K562 (cell line): Measurements from ENCODE around the gene CADM2. TPM values are rescaled to one million over a fixed set of nuclear protein-coding genes. Genes with fewer than 3 reads are reported as not detected.

Source experiments
- ATAC-seq: fragments of 200-7000 bp; cut with Tn5 transposase; 3 replicates; pipeline ENCODE4 v1.9.1; 2020; ENCODE audit warnings: moderate library complexity
- BruUV-seq: library from RNA; stranded (reverse); fragments of 400-500 nt; replicated peaks from 2 replicates; lab custom pipeline; 2021; lab: Mats Ljungman, UMichigan
- CTCF ChIA-PET: fragments of 300-600 bp; formaldehyde crosslinking; extraction: SDS; loops from one replicate; lab custom pipeline; 2021; ENCODE audit warnings: low intra/inter-chr PET ratio; lab: Yijun Ruan, JAX
- POLR2A ChIA-PET: fragments of 300-600, 350-650 bp; sonication (Branson Sonifier 250); formaldehyde crosslinking; extraction: SDS; loops from one replicate; lab custom pipeline; 2021; ENCODE audit warnings: antibody characterized with exemption, inconsistent platforms; lab: Yijun Ruan, JAX
- DNase-seq, 4 experiments: peaks; one replicate each; pipeline versions ENCODE4 v3.0.0 to v3.0.0-alpha.2; 2011 to 2018; ENCODE audit warnings: low spot score in 3 of 4, mixed read lengths in 3 of 4; ENCODE audit errors: extremely low read depth in 1 of 4
- FAIRE-seq: peaks from 2 replicates; lab custom pipeline; 2011; peaks lifted over from hg19 to GRCh38; lab: Jason Lieb, UNC
- H2AFZ ChIP-seq: 2 replicates; pipeline ENCODE4 v1.6.0; 2011; ENCODE audit warnings: low read depth, low read length, control low read depth, inconsistent platforms
- H3K27ac ChIP-seq: fragments of 200-600 bp; 3 replicates; pipeline ENCODE4 v1.8.0; 2011; ENCODE audit warnings: low read depth, mild to moderate bottlenecking, control low read depth, inconsistent platforms, low read length, moderate library complexity, mixed read lengths; ENCODE audit errors: extremely low read depth
- H3K27me3 ChIP-seq, 2 experiments: fragments of 300-600 bp in 1 of 2; 2 replicates in 1 of 2; 3 replicates in 1 of 2; pipeline versions ENCODE4 v1.6.0 to v1.8.0; 2011; ENCODE audit warnings: inconsistent platforms in 2 of 2, low read length in 2 of 2, mild to moderate bottlenecking in 1 of 2, mixed read lengths in 1 of 2, moderate library complexity in 1 of 2; ENCODE audit not compliant: control insufficient read depth in 2 of 2, insufficient read depth in 2 of 2
- H3K36me3 ChIP-seq: fragments of 300-600 bp; 3 replicates; pipeline ENCODE4 v1.8.0; 2011; ENCODE audit warnings: mild to moderate bottlenecking, low read length, inconsistent platforms; ENCODE audit not compliant: control insufficient read depth, insufficient read depth
- H3K4me1 ChIP-seq, 2 experiments: fragments of 200-600 bp in 1 of 2; replicated peaks in 1 of 2; 2 replicates in 1 of 2; 3 replicates in 1 of 2; pipeline versions ENCODE4 v1.5.1 to v1.8.0; 2011; ENCODE audit warnings: inconsistent platforms in 2 of 2, low read length in 2 of 2, mild to moderate bottlenecking in 1 of 2, mixed read lengths in 1 of 2, moderate library complexity in 1 of 2; ENCODE audit not compliant: control insufficient read depth in 2 of 2, insufficient read depth in 2 of 2
- H3K4me2 ChIP-seq: 2 replicates; pipeline ENCODE4 v1.6.1; 2011; ENCODE audit warnings: low read length, control low read depth, inconsistent platforms, mixed read lengths; ENCODE audit not compliant: insufficient read depth
- H3K4me3 ChIP-seq: fragments of 200-600 bp; sonication (generic), shearing (Covaris generic); 2 replicates; pipeline ENCODE4 v1.5.1; 2016; ENCODE audit warnings: control low read depth, inconsistent platforms
- H3K79me2 ChIP-seq: fragments of 200-600 bp; 3 replicates; pipeline ENCODE4 v1.8.0; 2011; ENCODE audit warnings: low read length, inconsistent platforms; ENCODE audit not compliant: control insufficient read depth, insufficient read depth
- H3K9ac ChIP-seq, 2 experiments: 2 replicates each; pipeline versions ENCODE4 v1.6.0 to v1.6.1; 2011; ENCODE audit warnings: low read depth in 2 of 2, low read length in 2 of 2, control low read depth in 1 of 2, inconsistent platforms in 1 of 2, mild to moderate bottlenecking in 1 of 2, mixed read lengths in 1 of 2; ENCODE audit not compliant: insufficient read depth in 1 of 2
- H3K9me1 ChIP-seq: one replicate; pipeline ENCODE4 v1.6.0; 2011; ENCODE audit warnings: inconsistent platforms, mild to moderate bottlenecking, low read length, moderate library complexity; ENCODE audit not compliant: control insufficient read depth, insufficient read depth
- H3K9me3 ChIP-seq: replicated peaks from 2 replicates; pipeline ENCODE4 v1.5.1; 2011; ENCODE audit warnings: low read depth, low read length, inconsistent platforms; ENCODE audit not compliant: control insufficient read depth, insufficient read depth
- H4K20me1 ChIP-seq: replicated peaks from 2 replicates; pipeline ENCODE4 v1.6.1; 2011; ENCODE audit warnings: low read length, inconsistent platforms, mixed read lengths; ENCODE audit not compliant: control insufficient read depth, insufficient read depth
- CEBPB ChIP-seq: fragments of 450-650 bp; IDR thresholded peaks from 2 replicates; pipeline ENCODE4 v1.6.1; 2016; ENCODE audit warnings: missing genetic modification characterization, missing compliant biosample characterization
- CEBPG ChIP-seq, 3 experiments: fragments of 200-800 bp in 1 of 3; sonication (Bioruptor generic) in 1 of 3; sonication (generic) in 1 of 3; formaldehyde crosslinking in 1 of 3; IDR thresholded peaks in 2 of 3; conservative IDR thresholded peaks in 1 of 3; 2 replicates each; pipeline versions ENCODE4 v1.6.1 to v1.8.0; 2016 to 2022; ENCODE audit warnings: missing compliant biosample characterization in 2 of 3, missing genetic modification characterization in 2 of 3, mild to moderate bottlenecking in 1 of 3, missing genetic modification reagents in 1 of 3
- SNRNP70 ChIP-seq: fragments of 200-400 bp; formaldehyde crosslinking; optimal IDR thresholded peaks from 2 replicates; pipeline ENCODE3; 2017; ENCODE audit warnings: low read depth, low read length
- WGBS: fragments of 100-300 bp; shearing (Covaris generic); methylation state at CpG from one replicate; pipeline ENCODE4 v1.1.6; 2016; ENCODE audit warnings: low coverage, mixed read lengths; ENCODE audit not compliant: insufficient coverage; ENCODE audit errors: missing lambda C conversion rate; 5-methylcytosine and 5-hydroxymethylcytosine counted together
- in situ Hi-C: fragments of 300-500 bp; cut with MboI; formaldehyde crosslinking; loops from 4 replicates; pipeline ENCODE4 v1.15.0; 2018; ENCODE audit warnings: inconsistent platforms, mixed read lengths
- intact Hi-C: fragments of 100-400 bp; cut with micrococcal nuclease; formaldehyde crosslinking; loops from 2 replicates; pipeline ENCODE4 v1.14.2; 2022
- polyA plus RNA-seq, 8 experiments: library from polyadenylated mRNA; depleted of rRNA in 4 of 8; stranded (reverse) in 5 of 8; unstranded in 3 of 8; fragments of >200 nt; fragmentation: Nextera tagmentation in 2 of 8; fragmentation: Illumina TruSeq in 1 of 8; extraction: Ambion mirVana in 2 of 8; extraction: Trizol in 1 of 8; gene quantifications; 2 replicates each; pipeline versions ENCODE4 v1.2.1 to v1.2.3, GENCODE V29; 2011 to 2014; ENCODE audit warnings: inconsistent platforms in 1 of 8, missing spikeins in 1 of 8
- total RNA-seq, 7 experiments: library from RNA; depleted of rRNA in 6 of 7; stranded (reverse); fragments of >200 nt in 6 of 7; fragmentation: Illumina TruSeq in 2 of 7; extraction: Trizol in 2 of 7; gene quantifications; 2 replicates each; pipeline versions ENCODE4 v1.2.1 to v1.2.3, GENCODE V29; 2011 to 2021; ENCODE audit warnings: low replicate concordance in 1 of 7
- TF ChIP-seq, protein P1 (sequence below): fragments of 250-450 bp; sonication (Bioruptor Pico); IDR thresholded peaks from 2 replicates; pipeline ENCODE4 v1.5.0; 2021; ENCODE audit warnings: mild to moderate bottlenecking, borderline replicate concordance

CADM2 gene
- total and polyA plus RNA-seq, 9 of the 15 experiments (the other 6 are each of a cell fraction or from before 2014, with no cell fraction given), result 0.11 to 3.2 (median 0.95) TPM

DNA sequence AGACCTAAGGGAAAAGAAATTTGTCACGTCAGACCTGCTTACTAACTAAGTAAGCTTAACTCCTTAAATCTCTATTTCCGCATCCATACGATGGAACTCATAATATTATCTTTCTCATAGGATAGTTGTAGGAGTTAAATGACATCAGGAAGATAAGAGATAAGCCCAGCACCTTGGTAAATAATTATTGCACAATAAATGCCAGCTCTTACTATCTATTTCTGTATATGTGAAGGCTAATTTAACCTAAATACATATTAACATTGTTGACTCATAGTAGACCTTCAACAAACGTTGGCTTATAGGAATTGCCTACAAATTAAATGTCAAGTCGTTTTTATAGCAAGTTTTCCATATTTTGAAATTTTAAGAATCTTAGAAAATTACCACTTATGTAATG, 709.0 kb downstream of the CADM2 start:
- Histone ChIP-seq H3K79me2 (no peaks in the 10 kb centered on the region), H3K27me3 (no peaks in the 10 kb centered on the region), H3K27ac (no peak overlapping the region), H3K9me1 (no peaks in the 10 kb centered on the region), H3K4me2 (no peak overlapping the region), H3K4me3 (no peak overlapping the region), H3K9ac (no peak overlapping the region), H3K4me1 (no peaks in the 10 kb centered on the region), H4K20me1 (no peaks in the 10 kb centered on the region), H2AFZ (no peak overlapping the region), H3K9me3 (no peaks in the 10 kb centered on the region), H3K36me3 (no peaks in the 10 kb centered on the region)
- peak; percentile 12; the same call in 1 of the 2 replicates for TF ChIP-seq CEBPB (tag)
- no peak for TF ChIP-seq CEBPG (CRISPR knock-in tag; IDR thresholded peaks at IDR 0.05)
- peak in 1 of 2 experiments; percentile 60; a peak in 2 of 4 replicates for TF ChIP-seq CEBPG (tag; conservative IDR thresholded peaks at IDR 0.05 in 1 of 2, IDR thresholded peaks at IDR 0.05 in 1 of 2)
- TF ChIP-seq SNRNP70, result no peak
- TF ChIP-seq, protein P1, sequence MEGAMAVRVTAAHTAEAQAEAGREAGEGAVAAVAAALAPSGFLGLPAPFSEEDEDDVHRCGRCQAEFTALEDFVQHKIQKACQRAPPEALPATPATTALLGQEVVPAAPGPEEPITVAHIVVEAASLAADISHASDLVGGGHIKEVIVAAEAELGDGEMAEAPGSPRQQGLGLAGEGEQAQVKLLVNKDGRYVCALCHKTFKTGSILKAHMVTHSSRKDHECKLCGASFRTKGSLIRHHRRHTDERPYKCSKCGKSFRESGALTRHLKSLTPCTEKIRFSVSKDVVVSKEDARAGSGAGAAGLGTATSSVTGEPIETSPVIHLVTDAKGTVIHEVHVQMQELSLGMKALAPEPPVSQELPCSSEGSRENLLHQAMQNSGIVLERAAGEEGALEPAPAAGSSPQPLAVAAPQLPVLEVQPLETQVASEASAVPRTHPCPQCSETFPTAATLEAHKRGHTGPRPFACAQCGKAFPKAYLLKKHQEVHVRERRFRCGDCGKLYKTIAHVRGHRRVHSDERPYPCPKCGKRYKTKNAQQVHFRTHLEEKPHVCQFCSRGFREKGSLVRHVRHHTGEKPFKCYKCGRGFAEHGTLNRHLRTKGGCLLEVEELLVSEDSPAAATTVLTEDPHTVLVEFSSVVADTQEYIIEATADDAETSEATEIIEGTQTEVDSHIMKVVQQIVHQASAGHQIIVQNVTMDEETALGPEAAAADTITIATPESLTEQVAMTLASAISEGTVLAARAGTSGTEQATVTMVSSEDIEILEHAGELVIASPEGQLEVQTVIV, result no peak
- no peak for DNase-seq
- WGBS, result 3% methylated on average over 5 of the region's 5 CpGs
- intact Hi-C loops (no loop called here), in situ Hi-C loops (no loop called here)
- CTCF ChIA-PET, result no interaction called here
- no TSS peak for BruUV-seq
- no peak for FAIRE-seq
- no peak for ATAC-seq
- POLR2A ChIA-PET, result no interaction called here
